Measurements from ENCODE around the gene RUBCN.
"Not testable (repeated sequence)": the region's sequence is repeated elsewhere in the genome, so short reads cannot be mapped to it uniquely, and the experiment has no call there.

DNA sequence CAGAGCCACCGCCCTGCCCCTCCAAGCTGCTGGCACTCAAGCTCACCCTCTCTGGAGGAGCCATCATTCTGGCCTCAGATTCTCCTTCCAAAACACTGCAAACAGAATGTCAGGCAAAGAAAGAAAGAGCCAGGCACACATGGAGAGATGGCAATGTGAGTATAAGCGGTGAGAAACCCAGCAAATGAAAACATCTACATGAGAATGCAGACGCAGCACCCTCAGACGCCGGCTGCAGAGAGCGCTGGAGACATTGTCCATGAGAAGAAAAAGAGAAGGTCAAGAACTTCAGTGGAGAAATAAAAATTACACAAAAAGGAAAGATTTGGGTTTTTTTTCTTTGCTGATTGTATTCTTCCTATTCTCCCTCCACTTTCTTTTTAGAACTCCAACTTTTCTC lies 74.4 kb downstream of the RUBCN start:
- TF ChIP-seq, protein P1, sequence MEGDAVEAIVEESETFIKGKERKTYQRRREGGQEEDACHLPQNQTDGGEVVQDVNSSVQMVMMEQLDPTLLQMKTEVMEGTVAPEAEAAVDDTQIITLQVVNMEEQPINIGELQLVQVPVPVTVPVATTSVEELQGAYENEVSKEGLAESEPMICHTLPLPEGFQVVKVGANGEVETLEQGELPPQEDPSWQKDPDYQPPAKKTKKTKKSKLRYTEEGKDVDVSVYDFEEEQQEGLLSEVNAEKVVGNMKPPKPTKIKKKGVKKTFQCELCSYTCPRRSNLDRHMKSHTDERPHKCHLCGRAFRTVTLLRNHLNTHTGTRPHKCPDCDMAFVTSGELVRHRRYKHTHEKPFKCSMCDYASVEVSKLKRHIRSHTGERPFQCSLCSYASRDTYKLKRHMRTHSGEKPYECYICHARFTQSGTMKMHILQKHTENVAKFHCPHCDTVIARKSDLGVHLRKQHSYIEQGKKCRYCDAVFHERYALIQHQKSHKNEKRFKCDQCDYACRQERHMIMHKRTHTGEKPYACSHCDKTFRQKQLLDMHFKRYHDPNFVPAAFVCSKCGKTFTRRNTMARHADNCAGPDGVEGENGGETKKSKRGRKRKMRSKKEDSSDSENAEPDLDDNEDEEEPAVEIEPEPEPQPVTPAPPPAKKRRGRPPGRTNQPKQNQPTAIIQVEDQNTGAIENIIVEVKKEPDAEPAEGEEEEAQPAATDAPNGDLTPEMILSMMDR (IDR thresholded peaks at IDR 0.05) = not testable (repeated sequence)
- not testable (repeated sequence) for TF ChIP-seq POLR2A (IDR thresholded peaks at IDR 0.05)
